Panc1 (cell line): Measurements from ENCODE around the gene ABCC4.

ENCODE experiments used
- POLR2AphosphoS5 ChIP-seq: IDR thresholded peaks from 2 replicates; pipeline ENCODE4 v1.6.1; 2012; ENCODE audit warnings: mild to moderate bottlenecking, low read depth, low read length, moderate library complexity
- REST ChIP-seq, 2 experiments: IDR thresholded peaks; 2 replicates each; pipeline ENCODE4 v1.6.1; 2011 to 2012; ENCODE audit warnings: low read depth in 2 of 2, control low read depth in 1 of 2, low read length in 1 of 2, mild to moderate bottlenecking in 1 of 2, moderate library complexity in 1 of 2; ENCODE audit not compliant: insufficient read depth in 1 of 2
- SIN3A ChIP-seq: IDR thresholded peaks from 2 replicates; pipeline ENCODE4 v1.6.1; 2012; ENCODE audit warnings: low read depth, mild to moderate bottlenecking, low read length, moderate library complexity, borderline replicate concordance; ENCODE audit not compliant: insufficient read depth
- TCF7L2 ChIP-seq: IDR thresholded peaks from 2 replicates; pipeline ENCODE4 v1.6.1; 2011; ENCODE audit warnings: mild to moderate bottlenecking, low read depth, low read length, inconsistent platforms
- TF ChIP-seq, protein P1 (sequence below): fragments of 450-650 bp; IDR thresholded peaks from 2 replicates; pipeline ENCODE4 v1.5.1; 2017; ENCODE audit warnings: mild to moderate bottlenecking

GRCh38 chr13:95260031-95260525 lies 41.2 kb downstream of the ABCC4 start:
- TF ChIP-seq, protein P1, sequence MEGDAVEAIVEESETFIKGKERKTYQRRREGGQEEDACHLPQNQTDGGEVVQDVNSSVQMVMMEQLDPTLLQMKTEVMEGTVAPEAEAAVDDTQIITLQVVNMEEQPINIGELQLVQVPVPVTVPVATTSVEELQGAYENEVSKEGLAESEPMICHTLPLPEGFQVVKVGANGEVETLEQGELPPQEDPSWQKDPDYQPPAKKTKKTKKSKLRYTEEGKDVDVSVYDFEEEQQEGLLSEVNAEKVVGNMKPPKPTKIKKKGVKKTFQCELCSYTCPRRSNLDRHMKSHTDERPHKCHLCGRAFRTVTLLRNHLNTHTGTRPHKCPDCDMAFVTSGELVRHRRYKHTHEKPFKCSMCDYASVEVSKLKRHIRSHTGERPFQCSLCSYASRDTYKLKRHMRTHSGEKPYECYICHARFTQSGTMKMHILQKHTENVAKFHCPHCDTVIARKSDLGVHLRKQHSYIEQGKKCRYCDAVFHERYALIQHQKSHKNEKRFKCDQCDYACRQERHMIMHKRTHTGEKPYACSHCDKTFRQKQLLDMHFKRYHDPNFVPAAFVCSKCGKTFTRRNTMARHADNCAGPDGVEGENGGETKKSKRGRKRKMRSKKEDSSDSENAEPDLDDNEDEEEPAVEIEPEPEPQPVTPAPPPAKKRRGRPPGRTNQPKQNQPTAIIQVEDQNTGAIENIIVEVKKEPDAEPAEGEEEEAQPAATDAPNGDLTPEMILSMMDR: no peak
- TF ChIP-seq POLR2AphosphoS5 (no peak), REST (IDR thresholded peaks at IDR 0.05; ENCODE audit: insufficient read depth in 1 of 2, low read depth in 2 of 2, low read length in 1 of 2) (no peak), TCF7L2 (no peak), SIN3A (no peak)
